KMS-11 (cell line): ENCODE data around the gene SMR3A.
A peak's percentile ranks its signal among the peaks of the same experiment; 100 is the strongest.

ENCODE experiments used
- H2AFZ ChIP-seq: fragments of 200-600 bp; sonication (generic); 2 replicates; pipeline ENCODE4 v1.6.1; 2016; ENCODE audit warnings: antibody characterized with exemption, mixed run types, low read depth
- H3K27ac ChIP-seq: fragments of 200-600 bp; sonication (generic); 2 replicates; pipeline ENCODE4 v1.6.1; 2016; ENCODE audit warnings: mild to moderate bottlenecking, mixed run types
- H3K27me3 ChIP-seq: fragments of 200-600 bp; sonication (generic); 2 replicates; pipeline ENCODE4 v1.6.1; 2017; ENCODE audit warnings: mild to moderate bottlenecking, low read depth, mixed run types, moderate library complexity; ENCODE audit not compliant: insufficient read depth
- H3K36me3 ChIP-seq: fragments of 200-600 bp; sonication (generic); 2 replicates; pipeline ENCODE4 v1.6.1; 2017; ENCODE audit warnings: mild to moderate bottlenecking, mixed run types; ENCODE audit not compliant: insufficient read depth
- H3K4me1 ChIP-seq: fragments of 200-600 bp; sonication (generic); 2 replicates; pipeline ENCODE4 v1.6.1; 2016; ENCODE audit warnings: mild to moderate bottlenecking, low read depth, mixed run types; ENCODE audit not compliant: poor library complexity, severe bottlenecking
- H3K4me2 ChIP-seq: fragments of 200-600 bp; sonication (generic); 2 replicates; pipeline ENCODE4 v1.7.0; 2016; ENCODE audit warnings: mild to moderate bottlenecking, mixed run types
- H3K4me3 ChIP-seq: fragments of 200-600 bp; sonication (generic); IDR thresholded peaks from 2 replicates; pipeline ENCODE4 v1.6.1; 2017; ENCODE audit warnings: low read depth, low read length, mixed read lengths; ENCODE audit not compliant: insufficient read depth
- H3K79me2 ChIP-seq: fragments of 200-600 bp; sonication (generic); 2 replicates; pipeline ENCODE4 v1.6.1; 2016; ENCODE audit warnings: low read depth, mixed run types; ENCODE audit not compliant: insufficient read depth
- H3K9ac ChIP-seq: fragments of 200-600 bp; sonication (generic); 2 replicates; pipeline ENCODE4 v1.6.1; 2016; ENCODE audit warnings: mild to moderate bottlenecking, mixed run types
- H4K20me1 ChIP-seq: fragments of 200-600 bp; sonication (generic); 2 replicates; pipeline ENCODE4 v1.6.1; 2016; ENCODE audit warnings: mild to moderate bottlenecking, mixed run types; ENCODE audit not compliant: insufficient read depth
- TF ChIP-seq, protein P1 (sequence below): fragments of 200-600 bp; sonication (generic); conservative IDR thresholded peaks from 2 replicates; pipeline ENCODE4 v1.6.1; 2017; ENCODE audit warnings: low read depth, mild to moderate bottlenecking, antibody characterized with exemption, low read length, moderate library complexity, mixed read lengths

The SMR3A gene

DNA sequence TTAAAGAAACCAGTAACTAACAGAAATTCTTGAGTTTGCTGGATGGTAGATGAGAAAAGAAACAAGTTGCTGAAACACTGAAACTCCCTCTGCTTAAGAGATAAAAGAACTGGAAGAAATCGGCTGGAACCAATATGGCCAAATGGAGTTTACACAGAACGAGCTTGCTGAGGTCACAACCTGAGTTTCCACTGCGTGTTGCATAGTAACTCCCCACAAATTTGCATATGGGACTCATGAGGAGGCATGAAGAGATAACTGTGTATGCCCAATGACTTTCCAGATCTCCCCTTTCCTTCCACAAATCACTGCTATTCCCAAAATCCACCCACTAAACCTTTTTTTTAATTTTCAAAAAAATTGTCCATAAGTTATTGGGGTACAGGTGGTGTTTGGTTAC, 12.2 kb downstream of the SMR3A start:
- H2AFZ ChIP-seq: no peak overlapping the region
- TF ChIP-seq, protein P1, sequence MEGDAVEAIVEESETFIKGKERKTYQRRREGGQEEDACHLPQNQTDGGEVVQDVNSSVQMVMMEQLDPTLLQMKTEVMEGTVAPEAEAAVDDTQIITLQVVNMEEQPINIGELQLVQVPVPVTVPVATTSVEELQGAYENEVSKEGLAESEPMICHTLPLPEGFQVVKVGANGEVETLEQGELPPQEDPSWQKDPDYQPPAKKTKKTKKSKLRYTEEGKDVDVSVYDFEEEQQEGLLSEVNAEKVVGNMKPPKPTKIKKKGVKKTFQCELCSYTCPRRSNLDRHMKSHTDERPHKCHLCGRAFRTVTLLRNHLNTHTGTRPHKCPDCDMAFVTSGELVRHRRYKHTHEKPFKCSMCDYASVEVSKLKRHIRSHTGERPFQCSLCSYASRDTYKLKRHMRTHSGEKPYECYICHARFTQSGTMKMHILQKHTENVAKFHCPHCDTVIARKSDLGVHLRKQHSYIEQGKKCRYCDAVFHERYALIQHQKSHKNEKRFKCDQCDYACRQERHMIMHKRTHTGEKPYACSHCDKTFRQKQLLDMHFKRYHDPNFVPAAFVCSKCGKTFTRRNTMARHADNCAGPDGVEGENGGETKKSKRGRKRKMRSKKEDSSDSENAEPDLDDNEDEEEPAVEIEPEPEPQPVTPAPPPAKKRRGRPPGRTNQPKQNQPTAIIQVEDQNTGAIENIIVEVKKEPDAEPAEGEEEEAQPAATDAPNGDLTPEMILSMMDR: no peak
- H3K9ac ChIP-seq: no peak overlapping the region
- H4K20me1 ChIP-seq: no peaks in the 10 kb centered on the region
- H3K79me2 ChIP-seq: no peaks in the 10 kb centered on the region
- H3K27me3 ChIP-seq: no peaks in the 10 kb centered on the region
- H3K36me3 ChIP-seq: no peaks in the 10 kb centered on the region
- H3K4me2 ChIP-seq: no peak overlapping the region
- no peaks in the 10 kb centered on the region for H3K4me1 ChIP-seq
- no peak overlapping the region for H3K27ac ChIP-seq
- no peak overlapping the region for H3K4me3 ChIP-seq

DNA sequence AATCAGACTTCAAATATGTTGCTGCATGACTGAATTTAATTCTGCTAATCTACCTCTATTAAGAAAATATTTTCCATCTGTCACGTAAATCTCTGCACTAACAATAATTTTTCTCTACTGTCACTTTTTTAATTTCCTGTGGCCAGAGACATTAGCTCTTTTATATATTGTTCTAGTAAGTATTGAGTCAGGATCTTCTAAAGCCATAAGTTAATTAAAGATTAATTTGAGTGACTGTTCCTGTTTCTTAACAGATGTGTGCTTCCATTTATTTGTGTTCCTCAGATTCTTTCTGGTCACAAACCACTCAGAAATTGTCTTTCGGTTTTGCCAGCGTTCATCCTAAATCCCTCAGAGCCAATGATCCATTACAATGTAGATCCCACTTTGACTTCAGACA, 20.0 kb downstream of the SMR3A start:
- Histone ChIP-seq H3K79me2 (no peaks in the 10 kb centered on the region), H2AFZ (no peak overlapping the region), H3K4me2 (no peak overlapping the region), H3K9ac (no peak overlapping the region), H4K20me1 (no peaks in the 10 kb centered on the region), H3K4me3 (no peak overlapping the region), H3K36me3 (no peaks in the 10 kb centered on the region), H3K27me3 (no peaks in the 10 kb centered on the region), H3K27ac (no peak overlapping the region), H3K4me1 (no peaks in the 10 kb centered on the region)
- TF ChIP-seq, protein P1: no peak

DNA sequence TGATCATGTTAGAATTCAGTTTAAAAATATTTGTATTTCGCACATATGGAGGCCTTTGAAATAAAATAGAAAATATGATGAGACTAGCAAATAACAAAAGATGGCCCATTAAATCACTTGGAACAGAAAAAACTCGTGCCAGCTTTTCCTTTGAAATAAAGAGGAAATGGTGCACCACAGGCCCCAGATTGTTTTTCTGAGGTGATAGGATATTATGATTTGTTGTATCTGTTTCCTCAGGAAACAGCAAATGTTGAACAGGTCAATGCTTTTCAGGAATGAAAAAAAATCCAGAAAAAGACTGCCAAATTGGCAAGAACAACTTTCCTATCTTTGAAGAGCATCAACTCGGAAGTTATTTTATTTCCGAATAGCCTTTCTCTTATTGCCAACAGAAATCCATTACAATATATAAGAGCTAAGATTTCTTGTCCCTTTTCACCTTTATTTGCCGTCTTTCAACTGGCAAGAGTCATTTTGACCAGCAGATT, 22.2 kb downstream of the SMR3A start, which contains the start of gene SMR3B:
SMR3B (plus strand) TSS at position 441 of the 491 bp plus-strand sequence. CDS start 1,380 bp downstream, outside the sequence.
- H2AFZ ChIP-seq: no peak within 1 kb of the TSS
- H3K4me3 ChIP-seq: no peak within 1 kb of the TSS
- no peak within 1 kb of the TSS for H3K4me2 ChIP-seq
- TF ChIP-seq, protein P1: no peak
- no peaks in the 10 kb centered on the region for H3K27me3 ChIP-seq
- no peaks in the 10 kb centered on the region for H4K20me1 ChIP-seq
- H3K36me3 ChIP-seq: no peaks in the 10 kb centered on the region
- peaks cover 12% of the 10 kb centered on the region for H3K4me1 ChIP-seq
- no peaks in the 10 kb centered on the region for H3K79me2 ChIP-seq
- H3K9ac ChIP-seq: no peak within 1 kb of the TSS
- no peak within 1 kb of the TSS for H3K27ac ChIP-seq

DNA sequence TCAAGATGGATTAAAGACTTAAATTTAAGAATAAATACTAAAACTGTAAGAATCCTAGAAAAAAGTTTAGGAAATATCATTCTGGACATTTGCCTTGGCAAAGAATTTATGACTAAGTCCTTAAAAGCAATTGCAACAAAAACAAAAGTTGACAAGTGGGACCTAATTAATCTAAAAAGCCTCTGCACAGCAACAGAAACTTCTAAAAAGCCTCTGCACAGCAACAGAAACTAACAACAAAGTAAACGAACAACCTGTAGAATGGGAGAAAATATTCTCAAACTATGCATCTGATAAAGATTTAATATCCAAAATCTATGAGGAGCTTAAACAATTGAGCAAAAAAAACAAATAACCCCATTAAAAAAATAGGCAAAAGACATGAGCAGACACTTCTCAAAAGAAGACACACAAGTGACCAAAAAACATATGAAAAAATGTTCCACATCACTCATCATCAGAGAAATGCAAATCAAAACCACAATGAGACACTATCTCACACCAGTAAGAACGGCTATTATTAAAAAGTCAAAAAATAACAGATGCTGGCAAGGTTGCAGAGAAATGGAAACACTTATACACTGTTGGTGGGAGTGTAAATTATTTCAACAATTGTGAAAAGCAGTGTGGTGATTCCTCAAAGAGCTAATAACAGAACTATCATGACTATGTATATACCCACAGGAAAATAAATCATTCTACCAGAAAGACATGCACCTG, 31.7 kb downstream of the SMR3A start:
- Histone ChIP-seq H4K20me1 (no peaks in the 10 kb centered on the region), H3K36me3 (no peaks in the 10 kb centered on the region), H3K79me2 (no peaks in the 10 kb centered on the region), H3K4me1 (peaks cover 40% of the 10 kb centered on the region), H3K9ac (peak overlapping the region; percentile 28; the same call in 1 of the 2 replicates), H3K4me2 (peak overlapping the region; percentile 74), H3K27ac (peak overlapping the region; percentile 64), H3K4me3 (peak overlapping the region; percentile 61), H3K27me3 (no peaks in the 10 kb centered on the region), H2AFZ (peak overlapping the region; percentile 44)
- TF ChIP-seq, protein P1: no peak
